WI38 (cell line): ENCODE measurements around the gene GPATCH8.
"Not testable (repeated sequence)": the region's sequence is repeated elsewhere in the genome, so short reads cannot be mapped to it uniquely, and the experiment has no call there.

Experiments
- H3K4me3 ChIP-seq: 2 replicates; pipeline ENCODE4 v1.5.1; 2011; ENCODE audit warnings: low read depth, mild to moderate bottlenecking, control low read depth, low read length
- TF ChIP-seq, protein P1 (sequence below): IDR thresholded peaks from 2 replicates; pipeline ENCODE4 v1.5.1; 2012; ENCODE audit warnings: low read depth, mild to moderate bottlenecking, control low read depth, low read length

GPATCH8 gene

DNA sequence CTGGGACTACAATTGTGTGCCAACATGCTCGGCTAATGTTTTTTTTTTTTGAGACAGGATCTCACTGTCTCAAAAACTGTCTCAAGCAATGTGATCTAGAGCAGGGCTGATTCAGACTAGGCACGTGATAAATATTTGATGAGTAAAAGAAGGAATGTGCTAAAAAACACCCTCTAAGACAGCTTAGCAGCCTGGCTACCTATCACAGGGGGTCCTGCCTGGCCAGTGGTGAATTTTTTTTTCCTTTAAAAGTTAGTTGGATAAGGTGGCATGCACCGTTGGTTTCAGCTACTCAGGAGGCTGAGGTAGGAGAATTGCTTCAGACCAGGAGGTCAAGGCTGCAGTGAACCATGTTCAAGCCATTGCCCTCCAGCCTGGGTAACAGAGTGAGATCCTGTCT lies 14.8 kb upstream of the GPATCH8 start:
- TF ChIP-seq, protein P1, sequence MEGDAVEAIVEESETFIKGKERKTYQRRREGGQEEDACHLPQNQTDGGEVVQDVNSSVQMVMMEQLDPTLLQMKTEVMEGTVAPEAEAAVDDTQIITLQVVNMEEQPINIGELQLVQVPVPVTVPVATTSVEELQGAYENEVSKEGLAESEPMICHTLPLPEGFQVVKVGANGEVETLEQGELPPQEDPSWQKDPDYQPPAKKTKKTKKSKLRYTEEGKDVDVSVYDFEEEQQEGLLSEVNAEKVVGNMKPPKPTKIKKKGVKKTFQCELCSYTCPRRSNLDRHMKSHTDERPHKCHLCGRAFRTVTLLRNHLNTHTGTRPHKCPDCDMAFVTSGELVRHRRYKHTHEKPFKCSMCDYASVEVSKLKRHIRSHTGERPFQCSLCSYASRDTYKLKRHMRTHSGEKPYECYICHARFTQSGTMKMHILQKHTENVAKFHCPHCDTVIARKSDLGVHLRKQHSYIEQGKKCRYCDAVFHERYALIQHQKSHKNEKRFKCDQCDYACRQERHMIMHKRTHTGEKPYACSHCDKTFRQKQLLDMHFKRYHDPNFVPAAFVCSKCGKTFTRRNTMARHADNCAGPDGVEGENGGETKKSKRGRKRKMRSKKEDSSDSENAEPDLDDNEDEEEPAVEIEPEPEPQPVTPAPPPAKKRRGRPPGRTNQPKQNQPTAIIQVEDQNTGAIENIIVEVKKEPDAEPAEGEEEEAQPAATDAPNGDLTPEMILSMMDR, result no peak
- no peak overlapping the region for H3K4me3 ChIP-seq

DNA sequence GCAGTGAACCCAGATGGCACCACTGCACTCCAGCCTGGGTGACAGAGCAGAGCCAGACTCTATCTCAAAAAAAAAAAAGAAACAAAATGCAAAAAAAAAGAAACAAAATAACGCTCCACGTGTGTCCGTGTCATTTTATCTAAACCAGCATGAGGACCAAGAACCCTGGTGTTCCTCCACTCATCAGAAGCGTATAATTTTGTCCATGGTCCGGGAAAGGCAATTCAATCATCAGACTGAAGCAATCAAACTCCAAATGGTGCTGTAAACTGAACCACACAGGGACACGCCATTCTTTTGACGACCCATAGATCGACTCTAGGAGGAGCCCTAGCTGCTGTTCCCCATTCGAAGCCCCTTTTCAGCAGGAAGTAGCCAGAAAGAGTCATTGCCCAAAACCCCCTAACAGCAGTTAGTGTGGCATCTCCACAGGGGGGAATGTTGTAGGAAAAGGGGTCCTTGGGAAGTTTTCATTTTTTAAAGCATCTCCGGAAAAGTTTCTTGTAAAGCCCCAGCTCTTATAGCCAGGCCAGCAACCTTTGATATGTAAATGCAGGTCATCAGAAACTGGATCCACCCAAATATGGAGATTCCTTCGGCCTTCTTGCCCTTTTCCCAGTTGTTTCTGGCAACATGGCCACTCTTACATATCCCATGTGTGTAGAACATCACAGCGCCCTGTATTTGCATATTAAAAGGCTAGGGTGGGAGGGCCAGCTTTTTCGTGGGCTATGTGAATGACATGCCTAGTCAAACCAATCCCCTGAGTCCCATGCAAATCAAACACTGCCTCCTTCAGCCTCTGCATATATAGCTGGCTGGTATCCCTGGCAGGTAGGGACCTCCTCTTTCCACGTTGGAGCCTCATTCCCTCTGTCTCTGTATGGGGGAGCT lies 8.3 kb upstream of the GPATCH8 start:
- not testable (repeated sequence) for H3K4me3 ChIP-seq

DNA sequence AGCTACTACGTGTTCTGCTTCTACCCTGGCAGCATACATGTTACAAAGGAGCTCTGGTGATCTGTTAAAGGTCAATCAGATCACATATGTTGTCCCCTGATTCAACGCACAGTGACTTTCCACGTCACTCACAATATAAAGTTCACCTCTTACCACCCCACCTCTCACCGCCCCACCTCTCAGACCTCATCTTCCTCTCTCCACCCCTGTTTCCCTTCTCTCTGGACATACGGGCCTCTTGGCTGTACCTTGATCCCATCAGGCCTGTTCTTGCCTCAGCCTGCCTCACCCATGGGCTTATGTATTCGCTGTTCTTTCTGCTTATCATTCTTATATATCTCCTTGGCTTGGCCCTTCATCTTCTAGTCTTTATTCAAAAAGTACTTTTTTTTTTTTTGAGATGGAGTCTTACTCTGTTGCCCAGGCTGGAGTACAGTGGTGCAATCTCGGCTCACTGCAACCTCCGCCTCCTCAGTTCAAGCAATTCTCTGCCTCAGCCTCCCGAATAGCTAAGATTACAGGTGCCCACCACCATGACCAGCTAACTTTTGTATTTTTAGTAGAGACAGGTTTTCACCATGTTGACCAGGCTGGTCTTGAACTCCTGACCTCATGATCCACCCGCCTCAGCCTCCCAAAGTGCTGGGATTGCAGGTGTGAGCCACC lies 3.9 kb upstream of the GPATCH8 start:
- H3K4me3 ChIP-seq, result not testable (repeated sequence)

DNA sequence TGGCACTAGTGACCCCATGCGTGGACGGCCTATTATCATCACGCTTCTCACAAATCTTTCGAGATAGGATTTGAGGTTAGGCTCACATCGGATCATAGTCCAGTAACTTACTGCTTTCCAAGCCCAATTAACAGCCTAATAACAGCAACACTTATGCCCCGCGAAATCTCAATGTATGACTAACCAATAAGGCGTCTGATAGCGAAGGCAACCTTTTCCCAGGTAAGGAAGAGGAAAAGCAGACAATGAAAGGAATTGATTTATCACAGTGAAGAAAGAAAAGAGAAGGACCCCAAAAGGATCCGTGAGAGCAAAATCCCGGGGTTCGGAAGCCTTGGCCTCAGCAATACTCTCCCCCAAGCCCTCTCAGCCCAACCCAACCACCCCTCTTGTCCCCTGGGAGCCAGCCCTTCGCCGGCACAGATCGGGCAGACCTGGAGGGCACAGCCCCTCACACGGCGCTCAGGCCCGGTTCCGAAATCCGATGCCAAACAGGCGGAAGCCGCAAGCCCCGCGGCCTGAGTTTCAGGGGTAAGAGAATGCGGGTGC lies 534 bp downstream of the GPATCH8 start:
- TF ChIP-seq, protein P1, result no peak
- peak overlapping the region; percentile 93 for H3K4me3 ChIP-seq

DNA sequence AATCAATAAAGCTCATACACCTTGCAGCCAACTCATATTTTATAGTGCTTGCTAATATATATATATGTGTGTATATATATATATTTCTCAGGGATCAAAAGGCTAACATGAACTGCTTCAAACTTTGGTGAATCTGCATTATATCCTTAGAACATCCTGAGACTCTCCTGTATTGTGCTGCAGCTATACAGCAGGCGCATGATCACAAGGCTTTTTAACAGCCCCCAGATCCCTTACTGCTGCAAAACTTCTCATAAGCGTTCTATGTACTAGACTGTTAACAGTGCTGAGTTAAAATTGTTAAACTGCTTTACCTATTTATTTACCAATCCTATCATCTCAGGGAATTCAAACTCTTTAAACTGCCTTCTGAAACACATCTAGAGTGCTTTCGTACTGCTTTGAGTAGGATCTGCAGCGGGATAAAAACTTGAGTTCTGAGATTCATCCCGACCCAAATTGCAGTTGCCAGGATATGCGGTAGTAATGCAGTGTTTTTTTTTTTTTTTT lies 1.3 kb downstream of the GPATCH8 start:
- peak overlapping the region; percentile 93 for H3K4me3 ChIP-seq
- TF ChIP-seq, protein P1, result no peak

DNA sequence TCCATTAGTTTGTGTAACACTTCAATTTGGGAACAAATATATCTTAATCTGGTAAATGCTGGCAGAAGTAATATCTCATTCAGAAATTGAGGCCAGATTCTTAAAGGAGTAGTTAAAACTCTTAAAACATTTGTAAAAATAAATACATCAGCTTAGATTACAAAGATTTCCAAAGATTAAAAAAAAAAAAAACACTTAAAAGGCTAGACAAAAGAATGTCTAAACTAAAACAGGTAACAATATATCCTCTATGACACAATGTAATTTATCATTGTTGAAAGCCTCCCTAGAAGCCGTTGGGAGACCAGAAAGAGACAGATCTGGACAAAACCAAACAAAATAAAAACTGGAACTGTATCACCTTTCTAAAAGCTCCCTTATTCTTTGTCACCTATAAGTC lies 3.5 kb downstream of the GPATCH8 start:
- no peak overlapping the region for H3K4me3 ChIP-seq
- TF ChIP-seq, protein P1, result no peak

DNA sequence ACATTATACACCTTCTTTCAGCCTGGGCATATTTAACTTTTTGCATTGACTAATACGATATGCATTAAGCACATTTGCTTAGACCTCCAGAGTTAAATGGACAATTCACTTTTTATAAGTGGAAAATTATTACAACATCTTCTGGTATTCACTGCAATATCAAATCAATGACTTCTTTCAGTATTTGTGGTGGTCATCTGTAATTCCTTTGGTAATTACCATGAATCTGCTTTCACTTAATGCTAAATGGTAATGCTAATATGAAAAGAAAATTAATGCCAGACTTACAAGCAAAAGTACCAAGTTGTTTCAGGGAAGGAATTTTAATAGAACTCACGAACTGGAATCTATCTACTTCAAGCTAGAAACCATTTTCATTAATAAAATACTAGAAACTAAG lies 6.4 kb downstream of the GPATCH8 start:
- TF ChIP-seq, protein P1, result no peak
- no peak overlapping the region for H3K4me3 ChIP-seq

DNA sequence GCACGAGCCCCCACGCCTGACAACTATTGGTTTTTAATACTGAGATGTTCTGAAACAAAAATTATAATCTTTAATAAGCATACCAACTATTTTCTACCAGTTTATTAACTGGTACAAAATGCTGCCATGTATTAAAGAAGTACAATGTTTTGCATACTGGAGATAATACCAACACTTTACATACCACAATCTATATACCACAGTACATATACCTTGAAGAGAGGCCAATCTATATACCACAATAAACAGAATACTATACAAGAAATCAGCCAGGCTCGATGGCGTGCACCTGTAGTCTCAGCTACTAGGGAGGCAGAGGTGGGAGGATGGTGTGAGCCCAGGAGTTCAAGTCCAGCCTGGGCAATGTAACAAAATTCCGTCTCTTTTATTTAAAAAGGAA lies 9.9 kb downstream of the GPATCH8 start:
- TF ChIP-seq, protein P1, result no peak
- H3K4me3 ChIP-seq, result no peak overlapping the region
